CD14-positive monocyte (primary cell): ENCODE results near the gene ATF1. TPM values are rescaled to one million over a fixed set of nuclear protein-coding genes. Genes with fewer than 3 reads are reported as not detected.
A peak's percentile ranks its signal among the peaks of the same experiment; 100 is the strongest.

Source experiments
- DNase-seq, 3 donors: peaks; one replicate each; pipeline ENCODE4 v3.0.0-alpha.2; 2011 to 2022
- H2AFZ ChIP-seq: 2 replicates; pipeline ENCODE4 v1.6.0; 2012; ENCODE audit warnings: mild to moderate bottlenecking, low read depth, low read length, inconsistent platforms; ENCODE audit not compliant: insufficient read depth, poor library complexity, severe bottlenecking
- H3K27ac ChIP-seq, 2 donors: 1 replicate in 1 of 2; 2 replicates in 1 of 2; pipeline ENCODE4 v1.5.1; 2012 to 2013; ENCODE audit warnings: low read length in 2 of 2, control low read depth in 1 of 2, inconsistent platforms in 1 of 2, low read depth in 1 of 2, mild to moderate bottlenecking in 1 of 2
- H3K27me3 ChIP-seq, 2 donors: one replicate each; pipeline versions ENCODE4 v1.6.0 to v1.6.1; 2011 to 2013; ENCODE audit warnings: low read length in 2 of 2; ENCODE audit not compliant: control insufficient read depth in 2 of 2, insufficient read depth in 2 of 2
- H3K36me3 ChIP-seq, 2 donors: replicated peaks in 1 of 2; 1 replicate in 1 of 2; 2 replicates in 1 of 2; pipeline versions ENCODE4 v1.5.1 to v1.6.1; 2012 to 2013; ENCODE audit warnings: low read length in 2 of 2, control low read depth in 1 of 2, inconsistent platforms in 1 of 2, mild to moderate bottlenecking in 1 of 2; ENCODE audit not compliant: insufficient read depth in 2 of 2, control insufficient read depth in 1 of 2
- H3K4me1 ChIP-seq, 2 donors: 1 replicate in 1 of 2; 2 replicates in 1 of 2; pipeline versions ENCODE4 v1.5.1 to v1.6.1; 2012 to 2013; ENCODE audit warnings: low read length in 2 of 2, control low read depth in 1 of 2, inconsistent platforms in 1 of 2, mild to moderate bottlenecking in 1 of 2, moderate library complexity in 1 of 2; ENCODE audit not compliant: insufficient read depth in 2 of 2, control insufficient read depth in 1 of 2
- H3K4me2 ChIP-seq: replicated peaks from 2 replicates; pipeline ENCODE3; 2012; ENCODE audit warnings: low read length, moderate library complexity, mild to moderate bottlenecking; ENCODE audit not compliant: poor library complexity, severe bottlenecking; ENCODE audit errors: extremely low read depth
- H3K4me3 ChIP-seq, 3 experiments: fragments of 200-600 bp in 1 of 3; sonication (generic) in 1 of 3; replicated peaks in 1 of 3; 1 replicate in 2 of 3; 2 replicates in 1 of 3; pipeline ENCODE4 v1.5.1; 2011 to 2013; ENCODE audit warnings: low read length in 3 of 3, mild to moderate bottlenecking in 3 of 3, control low read depth in 2 of 3, low read depth in 2 of 3, inconsistent platforms in 1 of 3, moderate library complexity in 1 of 3
- H3K79me2 ChIP-seq: 2 replicates; pipeline ENCODE4 v1.6.0; 2012; ENCODE audit warnings: mild to moderate bottlenecking, control low read depth, inconsistent platforms, low read length, moderate library complexity; ENCODE audit not compliant: insufficient read depth
- H3K9ac ChIP-seq: 2 replicates; pipeline ENCODE4 v1.6.0; 2017; ENCODE audit warnings: low read length, mild to moderate bottlenecking; ENCODE audit not compliant: insufficient read depth, poor library complexity, severe bottlenecking
- H3K9me3 ChIP-seq, 2 donors: replicated peaks in 1 of 2; 1 replicate in 1 of 2; 2 replicates in 1 of 2; pipeline versions ENCODE4 v1.5.1 to v1.6.1; 2012 to 2013; ENCODE audit warnings: low read length in 2 of 2, control low read depth in 1 of 2; ENCODE audit not compliant: control insufficient read depth in 1 of 2, insufficient read depth in 1 of 2
- H4K20me1 ChIP-seq: 2 replicates; pipeline ENCODE4 v1.6.0; 2012; ENCODE audit warnings: mild to moderate bottlenecking, low read length, control low read depth, moderate library complexity; ENCODE audit not compliant: insufficient read depth
- H3K27ac Mint-ChIP-seq, 7 donors: one replicate each; pipeline ENCODE4 v1.8.0; 2020; ENCODE audit warnings: mild to moderate bottlenecking in 7 of 7, mixed read lengths in 7 of 7, moderate library complexity in 6 of 7, inconsistent platforms in 2 of 7
- H3K27me3 Mint-ChIP-seq, 3 donors: one replicate each; pipeline ENCODE4 v1.8.0; 2021 to 2022; ENCODE audit warnings: low read depth in 3 of 3, mild to moderate bottlenecking in 3 of 3, mixed read lengths in 3 of 3, moderate library complexity in 3 of 3, inconsistent platforms in 1 of 3
- H3K36me3 Mint-ChIP-seq, 2 donors: one replicate each; pipeline ENCODE4 v1.8.0; 2020; ENCODE audit warnings: mixed read lengths in 2 of 2, inconsistent platforms in 1 of 2, mild to moderate bottlenecking in 1 of 2
- H3K4me1 Mint-ChIP-seq: one replicate; pipeline ENCODE4 v1.8.0; 2020; ENCODE audit warnings: mild to moderate bottlenecking, mixed read lengths
- H3K4me3 Mint-ChIP-seq, 2 donors: one replicate each; pipeline ENCODE4 v1.8.0; 2020; ENCODE audit warnings: mild to moderate bottlenecking in 2 of 2, mixed read lengths in 2 of 2, moderate library complexity in 1 of 2
- H3K9me3 Mint-ChIP-seq, 7 donors: one replicate each; pipeline ENCODE4 v1.8.0; 2020 to 2022; ENCODE audit warnings: mixed read lengths in 7 of 7, mild to moderate bottlenecking in 6 of 7, moderate library complexity in 6 of 7, inconsistent platforms in 2 of 7
- CTCF ChIP-seq: fragments of 200-600 bp; IDR thresholded peaks from one replicate; pipeline ENCODE4 v1.8.0; 2022; ENCODE audit warnings: antibody characterized with exemption, mild to moderate bottlenecking
- WGBS: methylation state at CpG from one replicate; pipeline ENCODE4 v1.1.5; 2013; ENCODE audit warnings: missing lambda C conversion rate; ENCODE audit not compliant: insufficient coverage; 5-methylcytosine and 5-hydroxymethylcytosine counted together
- intact Hi-C, 2 donors: fragments of 100-400 bp; cut with micrococcal nuclease; formaldehyde crosslinking; loops; one replicate each; pipeline versions ENCODE4 v1.15.0 to v1.15.1; 2023
- polyA plus RNA-seq, 3 donors: library from polyadenylated mRNA; depleted of rRNA in 1 of 3; unstranded in 2 of 3; stranded (reverse) in 1 of 3; fragments of 300-500 nt in 2 of 3; fragments of >200 nt in 1 of 3; fragmentation: Illumina TruSeq in 2 of 3; gene quantifications; 1 replicate in 2 of 3; 2 replicates in 1 of 3; pipeline ENCODE4 v1.2.3, GENCODE V29; 2012 to 2021

The ATF1 gene
- polyA plus RNA-seq, 3 donors: 12.6 to 21.9 (median 21.5) TPM

GRCh38 chr12:50732591-50732990 lies 31.3 kb upstream of the ATF1 start:
- no peak for TF ChIP-seq CTCF
- no peaks in the 10 kb centered on the region for H3K27me3 ChIP-seq
- H3K79me2 ChIP-seq: no peaks in the 10 kb centered on the region
- no peak overlapping the region for H3K4me3 ChIP-seq
- Mint-ChIP-seq H3K9me3 (no peaks in the 10 kb centered on the region), H3K4me1 (no peaks in the 10 kb centered on the region), H3K27me3 (peaks cover 0 to 4% (median 0%) of the 10 kb centered on the region in 3 donors), H3K36me3 (peaks cover 87 to 98% of the 10 kb centered on the region in 2 donors), H3K4me3 (no peak overlapping the region), H3K27ac (peak overlapping the region in 1 of 7 donors; percentile 70)
- peaks cover 88 to 99% of the 10 kb centered on the region in 2 donors for H3K36me3 ChIP-seq
- H3K27ac ChIP-seq: no peak overlapping the region
- no peak overlapping the region for H3K9ac ChIP-seq
- no peak overlapping the region for H2AFZ ChIP-seq
- WGBS: 100% methylated on average over 4 of the region's 9 CpGs
- H3K9me3 ChIP-seq: no peaks in the 10 kb centered on the region
- DNase-seq: peak in 1 of 3 donors; percentile 8
- H3K4me2 ChIP-seq: no peak overlapping the region
- intact Hi-C loops: no loop called here
- H4K20me1 ChIP-seq: no peaks in the 10 kb centered on the region
- H3K4me1 ChIP-seq: no peaks in the 10 kb centered on the region

- no peak overlapping the region for H2AFZ ChIP-seq
- H3K27ac ChIP-seq: no peak overlapping the region
- Mint-ChIP-seq H3K4me1 (no peaks in the 10 kb centered on the region), H3K4me3 (no peak overlapping the region), H3K9me3 (no peaks in the 10 kb centered on the region), H3K36me3 (peaks cover 89 to 98% of the 10 kb centered on the region in 2 donors), H3K27ac (peak overlapping the region in 3 of 7 donors; percentile 10 to 31 (median 23)), H3K27me3 (peaks cover 0 to 4% (median 0%) of the 10 kb centered on the region in 3 donors)
- H3K4me1 ChIP-seq: no peaks in the 10 kb centered on the region
- H4K20me1 ChIP-seq: no peaks in the 10 kb centered on the region
- no peak overlapping the region for H3K4me2 ChIP-seq
- no peaks in the 10 kb centered on the region for H3K27me3 ChIP-seq
- H3K9me3 ChIP-seq: no peaks in the 10 kb centered on the region
- no peak overlapping the region for H3K4me3 ChIP-seq
- TF ChIP-seq CTCF: no peak
- intact Hi-C loops: no loop called here
- no peaks in the 10 kb centered on the region for H3K79me2 ChIP-seq
- 100% methylated on average over 3 of the region's 3 CpGs for WGBS
- no peak overlapping the region for H3K9ac ChIP-seq
- no peak for DNase-seq
- H3K36me3 ChIP-seq: peaks cover 85 to 99% of the 10 kb centered on the region in 2 donors
Observed at GRCh38 chr12:50733706-50734105, 30.2 kb upstream of the ATF1 start.
